Panc1 (cell line): Measurements from ENCODE around the gene DAPK1. TPM values are rescaled to one million over a fixed set of nuclear protein-coding genes. Genes with fewer than 3 reads are reported as not detected.

ENCODE experiments used
- ATAC-seq: fragments of 200-7000 bp; cut with Tn5 transposase; 2 replicates; pipeline ENCODE4 v1.9.1; 2020; ENCODE audit warnings: mild to moderate bottlenecking, moderate library complexity
- BruUV-seq: library from RNA; stranded (reverse); fragments of 400-500 nt; replicated peaks from 2 replicates; lab custom pipeline; 2021; lab: Mats Ljungman, UMichigan
- CTCF ChIA-PET: fragments of 300-600 bp; sonication (Branson Sonifier 250); formaldehyde crosslinking; loops from one replicate; lab custom pipeline; 2022; ENCODE audit warnings: antibody characterized with exemption; lab: Charles Lee
- POLR2A ChIA-PET: fragments of 300-600 bp; sonication (Branson Sonifier 250); formaldehyde crosslinking; loops from one replicate; lab custom pipeline; 2022; ENCODE audit warnings: antibody characterized with exemption; lab: Charles Lee
- DNase-seq: peaks from one replicate; pipeline ENCODE4 v3.0.0-alpha.2; 2010; ENCODE audit warnings: low read depth, low spot score
- H3K27ac ChIP-seq: 2 replicates; pipeline ENCODE4 v1.5.1; 2011; ENCODE audit warnings: mild to moderate bottlenecking, low read length, inconsistent platforms
- H3K27me3 ChIP-seq: fragments of 200-500 bp; sonication (Bioruptor generic); 2 replicates; pipeline ENCODE4 v1.6.0; 2014; ENCODE audit warnings: low read length, inconsistent platforms; ENCODE audit not compliant: control insufficient read depth, insufficient read depth
- H3K36me3 ChIP-seq: fragments of 200-500 bp; sonication (Bioruptor generic); 2 replicates; pipeline ENCODE4 v1.5.1; 2014; ENCODE audit warnings: inconsistent platforms, mild to moderate bottlenecking, low read length, moderate library complexity; ENCODE audit not compliant: control insufficient read depth, insufficient read depth
- H3K4me1 ChIP-seq: 2 replicates; pipeline ENCODE4 v1.5.1; 2011; ENCODE audit warnings: inconsistent platforms, mild to moderate bottlenecking, low read length, moderate library complexity; ENCODE audit not compliant: control insufficient read depth, insufficient read depth
- H3K4me3 ChIP-seq, 2 experiments: 2 replicates each; pipeline ENCODE4 v1.5.1; 2011 to 2012; ENCODE audit warnings: low read depth in 2 of 2, low read length in 2 of 2, mild to moderate bottlenecking in 2 of 2, inconsistent platforms in 1 of 2, moderate library complexity in 1 of 2
- H3K9me3 ChIP-seq: fragments of 200-500 bp; sonication (Bioruptor generic); 2 replicates; pipeline ENCODE4 v1.5.1; 2014; ENCODE audit warnings: low read depth, mild to moderate bottlenecking, inconsistent platforms, low read length, moderate library complexity; ENCODE audit not compliant: control insufficient read depth, insufficient read depth
- POLR2AphosphoS5 ChIP-seq: IDR thresholded peaks from 2 replicates; pipeline ENCODE4 v1.6.1; 2012; ENCODE audit warnings: mild to moderate bottlenecking, low read depth, low read length, moderate library complexity
- SIN3A ChIP-seq: IDR thresholded peaks from 2 replicates; pipeline ENCODE4 v1.6.1; 2012; ENCODE audit warnings: low read depth, mild to moderate bottlenecking, low read length, moderate library complexity, borderline replicate concordance; ENCODE audit not compliant: insufficient read depth
- TCF7L2 ChIP-seq: IDR thresholded peaks from 2 replicates; pipeline ENCODE4 v1.6.1; 2011; ENCODE audit warnings: mild to moderate bottlenecking, low read depth, low read length, inconsistent platforms
- in situ Hi-C: cut with HindIII; loops from 2 replicates; pipeline ENCODE4 v1.10.0; 2016; ENCODE audit warnings: low sequenced_read_pairs, low pct_unique_long_range_greater_than_20kb
- intact Hi-C: fragments of 100-400 bp; cut with micrococcal nuclease; formaldehyde crosslinking; loops from one replicate; pipeline ENCODE4 v1.10.0; 2022; ENCODE audit not compliant: unreplicated experiment
- total RNA-seq: library from RNA; stranded (reverse); gene quantifications from one replicate; pipeline ENCODE4 v1.2.1, GENCODE V29; 2021; ENCODE audit not compliant: unreplicated experiment
- TF ChIP-seq, protein P1 (sequence below), 2 experiments: IDR thresholded peaks; 2 replicates each; pipeline ENCODE4 v1.6.1; 2011 to 2012; ENCODE audit warnings: low read depth in 2 of 2, control low read depth in 1 of 2, low read length in 1 of 2, mild to moderate bottlenecking in 1 of 2, moderate library complexity in 1 of 2; ENCODE audit not compliant: insufficient read depth in 1 of 2
- TF ChIP-seq, protein P2 (sequence below): fragments of 450-650 bp; IDR thresholded peaks from 2 replicates; pipeline ENCODE4 v1.5.1; 2017; ENCODE audit warnings: mild to moderate bottlenecking

Gene DAPK1
- total RNA-seq, 1 experiment from 2014 or later: 0.87 TPM

- DNase-seq: no peak
- ChIA-PET POLR2A (no interaction called here), CTCF (no interaction called here)
- ATAC-seq: no peak
- no peak overlapping the region for H3K4me3 ChIP-seq
- no peaks in the 10 kb centered on the region for H3K27me3 ChIP-seq
- H3K36me3 ChIP-seq: no peaks in the 10 kb centered on the region
- intact Hi-C loops (no loop called here), in situ Hi-C loops (no loop called here)
- H3K27ac ChIP-seq: no peak overlapping the region
- H3K4me1 ChIP-seq: no peaks in the 10 kb centered on the region
- no peaks in the 10 kb centered on the region for H3K9me3 ChIP-seq
- TF ChIP-seq SIN3A: no peak
- TF ChIP-seq, protein P1, sequence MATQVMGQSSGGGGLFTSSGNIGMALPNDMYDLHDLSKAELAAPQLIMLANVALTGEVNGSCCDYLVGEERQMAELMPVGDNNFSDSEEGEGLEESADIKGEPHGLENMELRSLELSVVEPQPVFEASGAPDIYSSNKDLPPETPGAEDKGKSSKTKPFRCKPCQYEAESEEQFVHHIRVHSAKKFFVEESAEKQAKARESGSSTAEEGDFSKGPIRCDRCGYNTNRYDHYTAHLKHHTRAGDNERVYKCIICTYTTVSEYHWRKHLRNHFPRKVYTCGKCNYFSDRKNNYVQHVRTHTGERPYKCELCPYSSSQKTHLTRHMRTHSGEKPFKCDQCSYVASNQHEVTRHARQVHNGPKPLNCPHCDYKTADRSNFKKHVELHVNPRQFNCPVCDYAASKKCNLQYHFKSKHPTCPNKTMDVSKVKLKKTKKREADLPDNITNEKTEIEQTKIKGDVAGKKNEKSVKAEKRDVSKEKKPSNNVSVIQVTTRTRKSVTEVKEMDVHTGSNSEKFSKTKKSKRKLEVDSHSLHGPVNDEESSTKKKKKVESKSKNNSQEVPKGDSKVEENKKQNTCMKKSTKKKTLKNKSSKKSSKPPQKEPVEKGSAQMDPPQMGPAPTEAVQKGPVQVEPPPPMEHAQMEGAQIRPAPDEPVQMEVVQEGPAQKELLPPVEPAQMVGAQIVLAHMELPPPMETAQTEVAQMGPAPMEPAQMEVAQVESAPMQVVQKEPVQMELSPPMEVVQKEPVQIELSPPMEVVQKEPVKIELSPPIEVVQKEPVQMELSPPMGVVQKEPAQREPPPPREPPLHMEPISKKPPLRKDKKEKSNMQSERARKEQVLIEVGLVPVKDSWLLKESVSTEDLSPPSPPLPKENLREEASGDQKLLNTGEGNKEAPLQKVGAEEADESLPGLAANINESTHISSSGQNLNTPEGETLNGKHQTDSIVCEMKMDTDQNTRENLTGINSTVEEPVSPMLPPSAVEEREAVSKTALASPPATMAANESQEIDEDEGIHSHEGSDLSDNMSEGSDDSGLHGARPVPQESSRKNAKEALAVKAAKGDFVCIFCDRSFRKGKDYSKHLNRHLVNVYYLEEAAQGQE (IDR thresholded peaks at IDR 0.05; ENCODE audit: insufficient read depth in 1 of 2, low read depth in 2 of 2, low read length in 1 of 2): no peak
- no peak for TF ChIP-seq POLR2AphosphoS5
- TF ChIP-seq, protein P2, sequence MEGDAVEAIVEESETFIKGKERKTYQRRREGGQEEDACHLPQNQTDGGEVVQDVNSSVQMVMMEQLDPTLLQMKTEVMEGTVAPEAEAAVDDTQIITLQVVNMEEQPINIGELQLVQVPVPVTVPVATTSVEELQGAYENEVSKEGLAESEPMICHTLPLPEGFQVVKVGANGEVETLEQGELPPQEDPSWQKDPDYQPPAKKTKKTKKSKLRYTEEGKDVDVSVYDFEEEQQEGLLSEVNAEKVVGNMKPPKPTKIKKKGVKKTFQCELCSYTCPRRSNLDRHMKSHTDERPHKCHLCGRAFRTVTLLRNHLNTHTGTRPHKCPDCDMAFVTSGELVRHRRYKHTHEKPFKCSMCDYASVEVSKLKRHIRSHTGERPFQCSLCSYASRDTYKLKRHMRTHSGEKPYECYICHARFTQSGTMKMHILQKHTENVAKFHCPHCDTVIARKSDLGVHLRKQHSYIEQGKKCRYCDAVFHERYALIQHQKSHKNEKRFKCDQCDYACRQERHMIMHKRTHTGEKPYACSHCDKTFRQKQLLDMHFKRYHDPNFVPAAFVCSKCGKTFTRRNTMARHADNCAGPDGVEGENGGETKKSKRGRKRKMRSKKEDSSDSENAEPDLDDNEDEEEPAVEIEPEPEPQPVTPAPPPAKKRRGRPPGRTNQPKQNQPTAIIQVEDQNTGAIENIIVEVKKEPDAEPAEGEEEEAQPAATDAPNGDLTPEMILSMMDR: no peak
- no peak for TF ChIP-seq TCF7L2
- BruUV-seq: no TSS peak
Observed at GRCh38 chr9:87701491-87701890, 203.8 kb downstream of the DAPK1 start.

DNA sequence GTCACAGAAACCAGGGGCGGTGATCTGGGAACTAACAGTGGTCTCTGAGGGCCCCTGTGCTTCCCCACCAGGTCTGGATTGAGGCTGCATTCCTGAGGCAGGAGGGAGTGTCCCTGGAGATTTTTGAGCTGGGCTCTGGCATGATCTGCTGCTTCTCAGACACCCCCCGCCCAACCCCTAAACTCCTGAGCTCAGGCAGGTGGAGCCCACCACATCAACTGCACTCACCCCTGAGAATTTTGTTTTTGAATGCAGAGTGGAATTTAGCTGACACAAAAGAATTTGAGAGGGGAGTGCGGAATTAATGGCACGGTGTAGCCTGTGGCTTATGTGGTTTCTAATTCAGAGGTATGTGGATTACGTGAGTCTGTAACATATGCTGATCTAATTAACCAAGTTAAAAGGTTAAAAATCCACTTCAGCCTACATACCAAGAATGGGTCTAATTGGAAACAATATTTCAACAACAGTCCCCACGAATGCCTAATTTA lies 204.3 kb downstream of the DAPK1 start:
- Histone ChIP-seq H3K27me3 (no peaks in the 10 kb centered on the region), H3K4me3 (no peak overlapping the region), H3K36me3 (no peaks in the 10 kb centered on the region), H3K4me1 (no peaks in the 10 kb centered on the region), H3K9me3 (no peaks in the 10 kb centered on the region), H3K27ac (no peak overlapping the region)
- DNase-seq: no peak
- ChIA-PET CTCF (no interaction called here), POLR2A (no interaction called here)
- no peak for ATAC-seq
- TF ChIP-seq POLR2AphosphoS5: no peak
- no peak for TF ChIP-seq SIN3A
- TF ChIP-seq, protein P2: no peak
- no peak for TF ChIP-seq TCF7L2
- TF ChIP-seq, protein P1 (IDR thresholded peaks at IDR 0.05; ENCODE audit: insufficient read depth in 1 of 2, low read depth in 2 of 2, low read length in 1 of 2): no peak
- in situ Hi-C loops (no loop called here), intact Hi-C loops (no loop called here)
- no TSS peak for BruUV-seq
